HT1080 (cell line): ENCODE data around the gene USH1C. TPM values are rescaled to one million over a fixed set of nuclear protein-coding genes. Genes with fewer than 3 reads are reported as not detected.

Experiments used
- DNase-seq: peaks from one replicate; pipeline ENCODE4 v3.0.0-alpha.2; 2015; ENCODE audit warnings: low read depth
- total RNA-seq: library from RNA; depleted of rRNA; stranded (reverse); fragments of >200 nt; shearing (Covaris generic); gene quantifications from 2 replicates; pipeline ENCODE4 v1.2.3, GENCODE V29; 2014

The USH1C gene
- total RNA-seq, 1 experiment from 2014 or later: not detected

DNA sequence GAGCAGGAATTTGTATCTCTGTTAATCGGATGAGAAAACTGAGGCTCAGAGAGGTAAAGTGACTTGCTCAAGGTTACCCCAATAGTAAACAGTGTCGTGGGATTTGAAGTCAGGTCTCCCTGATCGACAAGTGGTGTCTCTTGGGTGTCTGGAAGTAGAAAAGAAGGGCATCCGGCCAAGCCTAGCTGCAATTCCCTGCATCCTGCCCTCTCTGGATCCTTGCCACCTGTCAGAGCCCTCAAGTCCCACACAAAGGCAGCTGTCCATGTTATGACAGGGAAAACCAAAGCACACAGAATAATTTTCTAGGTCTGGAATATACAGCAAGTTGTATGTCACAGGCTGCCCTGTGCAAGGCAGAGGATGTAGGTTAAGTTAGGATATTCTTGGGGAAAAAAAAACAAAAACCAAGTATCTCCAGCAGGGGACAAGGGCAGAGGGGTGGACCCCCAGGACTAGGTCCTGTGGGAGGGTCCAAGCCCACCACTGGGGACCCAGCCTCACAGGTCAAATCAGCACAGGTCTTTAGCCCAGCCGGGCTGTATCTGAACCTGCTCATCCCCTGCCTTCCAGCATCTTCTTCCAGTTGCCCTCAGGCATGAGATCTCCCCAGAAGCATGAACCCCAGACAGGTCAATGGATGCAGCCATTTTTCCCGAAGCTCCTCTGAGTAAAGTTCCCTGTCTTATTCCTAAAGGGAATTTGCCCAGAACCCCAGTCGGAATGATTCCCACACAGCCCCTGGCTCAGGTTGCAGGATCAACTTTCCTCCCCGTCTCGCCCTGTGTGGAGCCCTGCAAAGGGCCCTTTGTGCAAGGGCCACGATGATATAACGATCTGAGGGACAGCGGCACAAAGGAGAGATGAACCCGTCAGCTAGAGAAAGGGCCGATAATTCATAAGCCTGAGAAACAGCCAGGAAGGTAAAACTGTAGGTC lies 15.0 kb downstream of the USH1C start:
- peak; percentile 21 for DNase-seq

DNA sequence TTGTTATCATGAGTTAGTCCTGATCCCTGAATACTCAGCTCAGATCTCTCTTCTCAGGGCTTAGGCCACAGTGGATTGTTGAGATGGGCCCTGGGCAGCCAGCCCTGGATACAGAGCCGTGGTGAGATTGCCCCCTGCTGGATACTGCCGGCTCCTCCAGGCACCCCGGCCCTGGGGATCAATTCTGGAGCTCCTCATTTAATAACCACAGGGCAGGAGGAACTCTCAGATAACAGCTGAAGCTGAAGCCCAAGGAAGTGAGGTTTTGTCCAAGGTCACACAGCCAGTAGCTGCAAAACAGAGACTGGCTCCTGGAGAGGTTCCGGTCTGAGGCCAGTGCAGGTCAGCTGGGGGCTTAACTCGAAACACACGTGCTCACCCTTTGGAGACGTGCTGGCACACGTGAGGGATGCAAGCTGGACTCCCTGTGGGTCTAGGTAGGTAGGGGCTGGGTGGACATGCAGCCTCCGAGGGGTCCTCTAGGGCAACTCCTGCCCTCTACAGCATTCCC lies 16.0 kb downstream of the USH1C start:
- peak; percentile 42 for DNase-seq

DNA sequence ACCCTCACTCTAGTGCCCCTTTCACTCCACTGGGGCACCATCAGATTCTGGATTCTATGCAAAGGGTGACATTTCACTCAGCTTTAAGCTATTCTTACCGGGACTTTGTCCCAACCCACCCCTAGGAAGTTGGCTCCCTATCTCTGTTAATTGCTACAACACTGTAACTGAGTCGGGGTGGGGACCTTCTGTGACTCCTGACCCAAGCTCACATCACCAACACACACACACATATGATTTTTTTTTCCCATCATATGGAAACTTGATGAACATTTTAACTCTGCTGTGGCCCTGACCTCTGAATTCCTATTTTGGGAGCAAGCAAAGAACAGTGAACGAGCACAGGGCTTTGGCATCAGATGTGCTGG lies 16.6 kb downstream of the USH1C start:
- DNase-seq: no peak

DNA sequence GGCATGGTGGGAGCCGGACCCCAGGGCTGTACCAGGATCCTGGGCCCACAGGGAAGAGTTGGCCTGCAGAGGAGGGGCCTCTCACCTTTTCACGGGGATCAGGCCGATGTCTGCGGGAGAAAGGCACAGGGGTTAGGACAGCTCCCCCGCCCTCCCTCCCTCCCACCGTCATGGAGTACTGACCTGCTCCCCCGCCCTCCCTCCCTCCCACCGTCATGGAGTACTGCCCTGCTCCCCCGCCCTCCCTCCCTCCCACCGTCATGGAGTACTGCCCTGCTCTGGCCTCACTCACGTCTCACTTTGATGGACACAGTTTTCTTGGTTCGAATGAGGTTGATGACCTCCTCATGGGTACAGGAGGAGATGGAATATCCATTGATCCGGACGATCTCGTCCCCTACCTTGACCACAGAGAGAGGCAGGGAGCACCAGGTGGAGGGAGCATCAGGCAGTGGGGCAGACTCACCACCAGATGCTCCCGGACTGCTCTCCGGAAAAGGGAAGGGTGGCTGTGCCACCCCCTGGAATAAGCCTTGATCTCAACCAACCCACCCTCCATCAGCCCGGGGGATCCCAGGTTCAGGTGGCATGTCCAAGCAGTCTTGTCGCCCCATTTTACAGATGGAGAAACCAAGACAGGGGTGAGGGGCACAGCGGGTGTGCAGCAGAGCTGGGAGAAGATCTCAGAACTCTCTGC lies 17.1 kb downstream of the USH1C start:
- no peak for DNase-seq

DNA sequence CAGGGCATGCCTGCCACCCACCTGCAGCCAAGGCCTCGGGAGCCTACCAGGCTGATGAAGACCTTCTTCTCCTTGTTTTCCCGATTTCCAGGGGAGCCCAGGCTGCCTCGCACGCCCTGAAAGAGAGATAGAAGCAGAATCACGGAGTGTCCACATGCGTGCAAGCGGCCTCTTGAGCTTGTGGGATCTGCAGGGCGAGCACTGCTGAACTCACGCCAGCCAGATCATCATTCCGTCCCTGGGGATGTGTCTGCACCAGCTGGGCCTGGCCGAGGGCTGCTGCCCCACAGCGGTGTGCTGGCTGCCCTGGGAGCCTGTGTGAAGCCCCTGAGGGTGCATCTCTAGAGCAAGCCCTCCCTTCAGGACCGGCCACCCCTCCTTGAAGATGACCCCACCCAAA lies 17.9 kb downstream of the USH1C start:
- no peak for DNase-seq

DNA sequence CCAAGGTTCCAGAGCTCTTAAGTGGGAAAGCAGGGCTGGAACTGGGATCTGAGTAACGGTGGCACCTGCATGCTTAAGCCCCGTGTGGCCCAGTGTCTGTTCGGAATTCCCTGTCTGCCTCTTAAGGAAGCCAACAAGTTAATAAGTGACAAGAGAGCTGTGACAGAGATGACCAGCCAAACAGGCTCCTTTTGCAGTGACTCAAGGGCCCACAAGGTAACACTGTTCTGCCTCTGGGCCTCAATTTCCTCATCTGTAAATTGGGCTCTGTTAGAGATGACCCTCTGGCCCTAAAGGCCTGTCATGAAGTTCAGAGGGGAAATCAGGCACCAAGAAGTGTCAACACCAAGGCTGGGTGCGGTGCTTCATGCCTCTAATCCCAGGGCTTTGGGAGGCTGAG lies 18.6 kb downstream of the USH1C start:
- DNase-seq: no peak

DNA sequence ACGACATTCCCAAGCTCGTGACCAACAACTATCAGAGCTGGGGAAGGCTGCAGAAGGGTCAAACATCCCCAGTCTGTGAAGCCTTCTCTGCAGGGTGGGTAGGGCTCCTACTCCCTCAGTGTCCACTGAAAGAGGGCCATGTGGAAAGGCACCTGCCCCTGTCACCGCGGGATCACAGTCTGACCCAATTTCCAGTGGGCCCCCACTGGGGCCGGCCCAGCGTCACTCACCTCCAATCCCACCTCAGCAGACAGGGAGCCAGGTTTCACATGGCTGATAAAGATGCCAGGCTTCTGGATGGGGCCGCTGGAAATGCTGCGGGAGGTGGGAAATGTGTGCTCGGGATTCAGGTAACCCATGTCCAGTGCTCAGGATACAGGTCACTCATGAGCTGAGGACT lies 20.0 kb downstream of the USH1C start:
- no peak for DNase-seq

DNA sequence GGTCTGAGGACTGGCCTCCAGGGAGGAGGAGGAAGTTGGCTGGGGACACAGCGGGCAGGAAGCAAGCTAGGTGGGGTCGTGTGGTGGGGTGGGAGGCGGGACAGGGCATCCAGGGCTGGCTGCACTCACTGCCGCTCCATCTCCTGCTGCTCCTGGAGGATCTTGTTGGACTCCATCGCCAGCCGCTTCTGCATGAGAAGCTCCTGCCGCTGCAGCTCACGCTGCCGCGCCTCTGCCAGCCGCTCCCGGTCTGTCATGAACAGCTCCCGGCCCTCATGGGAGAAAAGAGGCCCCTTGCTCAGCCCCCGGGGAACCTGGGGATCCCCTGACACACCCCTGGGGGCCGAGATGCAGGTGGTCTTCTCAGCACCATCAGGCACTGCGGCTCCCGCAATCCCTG lies 21.6 kb downstream of the USH1C start:
- no peak for DNase-seq

DNA sequence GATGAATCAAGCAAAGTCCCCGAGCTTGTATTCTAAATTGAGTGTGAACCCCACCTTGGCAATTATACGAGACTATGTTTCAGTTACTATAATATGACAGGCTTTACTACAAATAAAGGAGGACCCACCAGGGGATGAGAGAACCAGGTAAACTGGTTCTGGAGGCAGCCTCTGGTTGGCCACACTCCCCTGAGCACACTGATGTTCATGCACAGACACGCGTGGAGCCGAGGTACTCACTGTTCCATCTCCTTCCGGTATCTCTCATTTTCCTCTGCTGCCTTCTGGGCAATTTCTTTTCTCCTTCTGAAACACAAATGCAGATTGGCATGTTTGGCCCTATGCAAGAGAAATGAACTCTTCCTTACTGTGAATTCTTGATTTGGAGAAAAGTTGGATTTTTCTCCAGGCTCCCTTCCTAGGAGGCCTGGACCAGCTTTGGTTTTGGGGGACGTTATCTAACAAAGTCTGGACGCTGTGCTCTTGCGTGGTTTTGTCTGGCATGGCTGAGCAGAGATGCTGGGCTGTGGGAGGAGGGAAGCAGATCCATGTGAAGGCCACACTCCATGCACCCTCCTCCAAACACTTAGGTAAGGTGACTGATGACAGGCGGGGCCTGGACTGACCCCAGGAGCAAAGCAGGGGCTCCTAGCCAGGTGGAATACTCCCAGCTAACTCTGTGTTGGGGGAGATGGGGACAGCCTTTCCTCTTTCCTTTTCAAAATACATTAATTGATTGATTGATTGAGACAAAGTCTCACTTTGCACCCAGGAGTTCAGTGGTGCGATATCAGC lies 22.9 kb downstream of the USH1C start:
- no peak for DNase-seq

DNA sequence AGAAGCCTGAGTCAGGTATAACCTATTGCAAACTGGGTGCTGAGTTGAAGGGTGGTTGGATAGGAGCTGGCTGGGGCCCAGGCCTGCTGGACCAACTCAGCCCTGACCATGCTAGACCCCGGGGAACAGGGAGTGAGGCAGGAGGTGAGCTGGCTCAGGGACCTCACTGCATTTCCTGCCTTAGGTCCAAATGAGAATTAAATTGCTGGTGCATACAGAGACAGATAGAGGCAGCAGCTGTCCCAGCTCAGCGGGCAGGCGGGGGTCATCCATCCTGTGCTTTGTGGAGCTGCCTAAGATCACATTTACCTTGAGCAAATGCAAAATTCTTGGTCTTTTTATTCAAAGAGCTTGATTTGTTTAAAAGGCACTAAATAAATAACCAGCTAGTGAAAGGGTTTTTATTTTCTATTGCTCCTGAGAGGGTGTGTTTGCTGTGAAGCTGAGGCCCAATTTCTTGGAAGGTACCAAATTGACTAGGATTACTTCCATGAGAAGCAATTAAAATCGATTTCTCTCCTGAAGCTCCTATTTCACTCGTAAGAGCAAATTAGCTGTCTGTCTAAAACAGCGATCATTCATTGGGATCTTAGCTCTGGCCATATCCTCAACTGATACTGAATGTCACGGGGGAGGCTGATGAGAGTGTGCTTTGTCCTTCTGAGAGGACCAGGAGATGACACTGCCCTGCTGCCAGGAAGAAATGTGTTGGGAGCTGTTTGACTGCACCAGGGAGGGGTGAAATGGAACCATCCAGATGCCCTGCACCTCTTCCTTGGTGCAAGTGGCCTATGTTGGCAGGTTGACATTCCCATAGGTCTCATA lies 24.9 kb downstream of the USH1C start:
- DNase-seq: no peak

DNA sequence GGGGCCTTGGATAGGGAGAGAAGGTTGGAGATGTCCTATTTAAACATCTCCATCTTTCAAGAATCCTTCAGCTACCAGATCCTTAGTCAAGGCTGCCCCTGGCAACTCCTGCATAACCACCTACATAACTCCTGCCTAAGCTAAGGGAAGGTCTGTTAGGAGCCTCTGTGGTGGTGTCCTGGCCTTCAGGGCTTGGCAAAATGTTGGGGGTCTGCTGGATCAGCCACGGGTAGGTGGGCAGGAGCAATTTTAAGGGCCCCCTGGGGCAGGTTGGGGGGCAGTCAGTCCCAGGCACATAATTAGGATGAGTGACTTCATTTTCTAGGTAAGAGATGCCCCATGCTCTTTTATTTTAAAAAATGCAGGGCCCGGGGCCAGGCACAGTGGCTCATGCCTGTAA lies 25.9 kb downstream of the USH1C start:
- no peak for DNase-seq

DNA sequence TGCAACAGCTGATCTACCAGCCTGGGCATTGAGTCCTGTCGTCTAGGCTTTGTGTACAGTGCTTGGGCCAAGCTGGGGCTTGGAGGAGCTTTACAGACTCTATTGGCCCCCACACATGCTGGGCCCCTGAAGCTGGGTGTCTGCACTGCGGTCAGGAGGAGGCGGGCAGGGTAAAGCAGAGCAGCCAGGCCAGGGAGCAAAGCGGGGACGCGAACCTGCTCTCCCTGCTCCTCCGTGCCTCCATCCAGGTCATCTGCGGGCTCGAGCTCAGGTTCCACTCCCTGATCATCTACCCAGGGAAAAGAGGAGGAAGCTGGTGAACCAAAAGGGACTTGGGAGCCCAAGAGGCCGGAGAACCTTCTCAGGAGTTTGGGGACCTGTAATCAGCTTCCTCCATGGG lies 27.0 kb downstream of the USH1C start:
- no peak for DNase-seq

DNA sequence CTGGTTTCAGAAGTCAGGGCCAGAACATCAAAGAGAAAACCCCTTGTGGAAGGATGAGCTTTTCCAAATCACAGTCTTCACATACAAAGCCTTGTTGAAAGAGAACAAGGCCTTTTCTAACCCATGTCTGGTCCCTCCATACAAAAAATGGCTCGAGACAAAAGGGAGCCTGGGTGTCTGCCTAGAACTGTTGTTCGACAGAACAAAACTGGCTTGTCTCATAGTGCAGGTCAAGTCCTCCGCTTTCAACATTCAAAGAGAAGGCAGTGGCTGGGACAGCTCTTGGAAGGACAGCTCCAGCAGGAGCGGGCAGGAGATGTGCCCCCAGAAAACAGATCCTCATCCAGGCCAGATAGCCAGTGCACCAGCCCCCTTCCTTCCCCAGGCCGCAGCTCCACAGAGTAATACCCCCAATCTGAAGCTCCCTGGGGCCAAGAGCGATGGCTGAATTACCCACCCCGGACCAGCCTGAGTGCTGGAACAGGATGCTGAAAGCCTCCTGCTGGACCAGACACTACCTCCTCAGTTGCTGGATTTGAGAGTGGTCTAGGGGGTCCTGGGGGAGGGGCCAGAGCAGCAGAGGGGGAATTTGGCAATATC lies 27.6 kb downstream of the USH1C start:
- DNase-seq: no peak

DNA sequence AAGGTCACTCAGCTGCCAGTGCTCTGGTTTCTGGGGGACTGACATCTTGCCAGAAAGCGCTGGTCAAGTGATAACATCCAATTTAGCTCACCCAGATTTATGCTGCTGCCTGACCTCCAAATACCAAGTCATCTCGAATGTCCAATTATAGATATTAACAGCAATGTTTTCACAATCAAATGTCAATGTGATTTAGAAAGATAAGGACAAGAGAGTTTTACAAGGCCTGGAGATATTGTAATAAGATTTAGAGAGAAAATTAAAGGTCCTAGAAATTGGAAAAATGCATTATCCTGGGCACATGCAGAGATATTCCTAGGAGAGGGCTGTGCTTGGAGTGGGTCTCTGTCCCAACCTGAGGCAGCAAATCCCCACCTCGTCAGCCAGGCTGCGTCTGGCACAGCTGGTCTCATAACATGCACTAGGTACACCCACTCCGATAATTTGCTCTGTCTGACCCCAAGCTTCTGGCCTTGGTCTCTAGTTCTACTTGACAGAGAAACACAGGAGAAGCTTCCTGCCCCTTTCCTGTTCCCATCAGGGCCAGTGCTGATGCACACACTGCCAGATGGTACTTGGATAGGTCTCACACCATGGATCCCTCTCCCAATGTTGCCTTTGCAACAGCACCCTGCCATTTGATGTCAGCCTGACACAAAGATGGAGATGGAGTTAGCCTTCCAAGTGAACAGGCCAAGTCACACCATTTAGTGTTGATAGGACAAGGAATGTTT lies 28.6 kb downstream of the USH1C start:
- DNase-seq: no peak

DNA sequence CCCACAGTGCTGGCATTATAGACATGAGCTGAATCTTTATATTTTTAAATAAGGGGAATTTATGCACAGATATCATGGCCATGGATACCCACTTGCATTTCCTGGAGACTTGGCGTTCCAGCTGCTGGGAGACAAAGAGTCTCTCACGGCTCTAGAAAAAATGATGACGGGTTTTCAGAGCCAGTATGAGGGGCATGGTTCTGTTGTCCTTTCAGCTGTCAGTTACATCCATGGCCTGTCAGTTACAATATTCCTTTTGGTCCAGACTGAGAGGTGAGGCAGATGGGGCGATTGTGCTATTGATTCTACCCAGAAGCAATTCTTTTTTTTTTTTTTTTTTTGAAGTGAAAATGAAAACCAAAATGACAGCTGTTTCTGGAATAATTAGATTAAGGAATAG lies 29.7 kb downstream of the USH1C start:
- no peak for DNase-seq

DNA sequence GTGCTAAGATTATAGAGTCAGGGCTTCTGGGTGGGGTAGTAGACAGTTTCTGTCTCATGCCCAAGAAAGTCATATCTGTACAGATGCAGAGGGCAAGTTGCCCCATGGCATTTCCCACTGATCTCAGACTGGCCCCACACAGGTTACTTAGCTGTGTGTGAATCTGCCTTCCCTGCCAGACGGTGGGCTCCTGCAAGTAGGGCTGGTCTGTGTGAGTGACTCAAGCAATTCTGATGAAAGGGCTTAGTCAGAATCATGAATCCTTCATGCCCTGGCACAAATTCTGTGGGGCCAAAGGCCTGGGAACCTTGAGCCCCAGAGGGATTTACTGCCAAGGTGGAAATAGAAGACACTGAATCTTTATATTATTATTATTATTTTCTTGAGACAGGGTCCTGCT lies 30.4 kb downstream of the USH1C start:
- DNase-seq: peak; percentile 10

DNA sequence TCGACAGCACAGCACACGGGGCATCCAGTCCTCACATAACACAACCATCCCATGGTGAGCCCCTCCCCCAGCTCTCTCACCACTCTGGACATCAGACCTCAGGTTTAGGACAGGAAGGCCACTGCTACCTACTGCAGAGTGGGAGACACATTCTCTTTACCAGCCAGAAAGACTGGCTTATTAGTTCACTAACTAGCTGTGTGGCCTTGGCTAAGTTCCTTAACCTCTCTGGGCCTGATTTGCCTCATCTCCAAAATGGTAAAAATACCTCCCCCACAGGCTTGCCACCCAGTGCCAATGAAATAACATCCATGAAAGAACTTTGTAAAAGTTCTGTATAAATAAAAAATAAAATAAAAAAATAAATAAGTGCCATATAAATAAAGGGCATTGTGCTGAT lies 32.1 kb downstream of the USH1C start:
- DNase-seq: no peak

DNA sequence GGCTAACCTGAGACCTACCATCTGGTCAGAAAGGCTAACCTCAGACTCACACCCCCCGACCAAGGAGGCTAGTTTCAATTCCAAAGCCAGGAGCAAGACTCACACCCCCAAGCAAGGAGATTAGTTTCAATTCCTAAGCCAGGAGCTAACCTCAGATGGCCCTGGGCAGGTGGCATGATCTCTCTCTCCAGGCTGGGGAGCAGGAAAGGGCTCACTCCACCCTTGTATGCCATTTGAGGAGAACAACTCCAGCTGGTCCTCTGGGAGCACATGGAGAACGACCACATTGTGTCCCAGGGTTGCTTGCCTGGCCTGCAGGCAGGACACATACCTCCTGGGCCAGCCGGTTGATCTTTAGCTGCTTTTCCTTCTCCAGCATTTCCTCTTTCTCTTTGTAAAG lies 32.6 kb downstream of the USH1C start:
- DNase-seq: no peak

DNA sequence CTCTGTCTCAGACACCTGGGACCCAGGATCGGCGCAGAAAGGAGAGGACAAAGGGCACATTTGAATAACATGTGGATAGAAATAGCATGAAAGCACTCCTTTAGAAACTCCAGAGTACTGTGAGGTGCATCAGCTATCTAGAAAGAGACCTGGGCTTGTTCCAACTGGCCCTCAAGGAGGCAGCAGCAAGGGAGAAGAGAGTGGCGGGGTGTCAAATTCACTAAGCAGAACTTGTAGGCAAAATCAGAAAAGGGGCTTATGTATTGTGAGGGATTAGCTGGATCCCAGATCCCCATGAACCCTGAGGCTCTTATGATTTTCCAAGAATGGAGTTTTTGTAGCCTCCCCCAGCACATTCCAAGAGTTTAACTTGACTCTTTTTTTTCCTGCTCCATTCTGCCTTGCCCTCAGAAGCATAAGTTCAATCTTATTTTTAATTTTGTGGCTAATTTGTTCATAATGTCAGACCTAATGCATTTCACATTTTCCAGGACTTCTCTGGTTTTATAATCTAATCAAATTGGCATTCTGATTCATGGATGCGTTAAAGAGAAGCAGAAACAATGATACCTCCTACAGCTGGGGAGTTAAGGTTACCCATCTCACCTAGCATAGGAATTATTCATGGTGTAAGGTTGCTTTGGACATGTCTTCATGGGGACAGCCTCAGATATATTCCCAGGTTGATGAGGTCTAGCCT lies 33.6 kb downstream of the USH1C start:
- DNase-seq: no peak
